Fibroblast of villous mesenchyme (primary cell): ENCODE measurements around the gene AK5. TPM values are rescaled to one million over a fixed set of nuclear protein-coding genes. Genes with fewer than 3 reads are reported as not detected.

Experiments used
- DNase-seq: peaks from one replicate; pipeline ENCODE4 v3.0.0-alpha.2; 2010; ENCODE audit warnings: low read depth
- H3K4me3 ChIP-seq: 2 replicates; pipeline ENCODE4 v1.5.1; 2011; ENCODE audit warnings: low read depth, mild to moderate bottlenecking, low read length
- CTCF ChIP-seq: IDR thresholded peaks from 2 replicates; pipeline ENCODE4 v1.5.1; 2012; ENCODE audit warnings: low read depth, mild to moderate bottlenecking, low read length; ENCODE audit not compliant: insufficient read depth
- total RNA-seq: library from RNA; depleted of rRNA; stranded (reverse); fragments of >200 nt; gene quantifications from 2 replicates; pipeline ENCODE4 v1.2.3, GENCODE V29; 2012

The AK5 gene
- total RNA-seq, 1 donor, result 123 TPM

- no peak for DNase-seq
- TF ChIP-seq CTCF, result no peak
- H3K4me3 ChIP-seq, result no peak overlapping the region
Observed at GRCh38 chr1:77250126-77250525, 31.7 kb upstream of the AK5 start.

- no peak overlapping the region for H3K4me3 ChIP-seq
- TF ChIP-seq CTCF, result no peak
- no peak for DNase-seq
Observed at GRCh38 chr1:77253211-77253610, 28.6 kb upstream of the AK5 start.

GRCh38 chr1:77263708-77264107 is 18.1 kb upstream of the AK5 start:
- no peak for TF ChIP-seq CTCF
- no peak for DNase-seq
- H3K4me3 ChIP-seq, result no peak overlapping the region

GRCh38 chr1:77265180-77265579 is 16.6 kb upstream of the AK5 start:
- H3K4me3 ChIP-seq, result no peak overlapping the region
- TF ChIP-seq CTCF, result no peak
- no peak for DNase-seq

- TF ChIP-seq CTCF, result no peak
- H3K4me3 ChIP-seq, result no peak overlapping the region
- DNase-seq, result no peak
Observed at GRCh38 chr1:77267035-77267434, 14.8 kb upstream of the AK5 start.

- H3K4me3 ChIP-seq, result no peak overlapping the region
- TF ChIP-seq CTCF, result no peak
- DNase-seq, result peak; percentile 34
Observed at GRCh38 chr1:77271852-77272580, 9.8 kb upstream of the AK5 start.

GRCh38 chr1:77273891-77274290 is 7.9 kb upstream of the AK5 start:
- no peak overlapping the region for H3K4me3 ChIP-seq
- peak; percentile 45 for DNase-seq
- TF ChIP-seq CTCF, result no peak
